ACC112 (cell line): Measurements from ENCODE around the gene PITX2.

ENCODE experiments used
- H2AFZ ChIP-seq: fragments of 200-600 bp; sonication (generic); one replicate; pipeline ENCODE4 v1.6.0; 2017; ENCODE audit warnings: antibody characterized with exemption, low read length; ENCODE audit not compliant: unreplicated experiment
- H3K27ac ChIP-seq: fragments of 200-600 bp; sonication (generic); 2 replicates; pipeline ENCODE4 v1.5.1; 2014; ENCODE audit warnings: low read depth, mild to moderate bottlenecking, antibody characterized with exemption, low read length, moderate library complexity
- H3K27me3 ChIP-seq: fragments of 200-600 bp; sonication (generic); 2 replicates; pipeline ENCODE4 v1.6.1; 2014; ENCODE audit warnings: mild to moderate bottlenecking, antibody characterized with exemption, low read length, moderate library complexity, mixed read lengths; ENCODE audit not compliant: insufficient read depth
- H3K36me3 ChIP-seq: fragments of 200-600 bp; sonication (generic); 2 replicates; pipeline ENCODE4 v1.6.1; 2016; ENCODE audit warnings: mild to moderate bottlenecking, antibody characterized with exemption, low read length, moderate library complexity, mixed read lengths; ENCODE audit not compliant: insufficient read depth
- H3K4me1 ChIP-seq: fragments of 200-600 bp; sonication (generic); one replicate; pipeline ENCODE4 v1.6.1; 2016; ENCODE audit warnings: low read length, mixed read lengths; ENCODE audit not compliant: insufficient read depth, unreplicated experiment, control insufficient read depth
- H3K4me3 ChIP-seq: fragments of 200-600 bp; sonication (generic); 2 replicates; pipeline ENCODE4 v1.5.1; 2014; ENCODE audit warnings: mild to moderate bottlenecking, low read depth, low read length
- H3K79me2 ChIP-seq: fragments of 200-600 bp; sonication (generic); one replicate; pipeline ENCODE4 v1.6.0; 2016; ENCODE audit warnings: low read length; ENCODE audit not compliant: control insufficient read depth, unreplicated experiment, insufficient read depth

The PITX2 gene

DNA sequence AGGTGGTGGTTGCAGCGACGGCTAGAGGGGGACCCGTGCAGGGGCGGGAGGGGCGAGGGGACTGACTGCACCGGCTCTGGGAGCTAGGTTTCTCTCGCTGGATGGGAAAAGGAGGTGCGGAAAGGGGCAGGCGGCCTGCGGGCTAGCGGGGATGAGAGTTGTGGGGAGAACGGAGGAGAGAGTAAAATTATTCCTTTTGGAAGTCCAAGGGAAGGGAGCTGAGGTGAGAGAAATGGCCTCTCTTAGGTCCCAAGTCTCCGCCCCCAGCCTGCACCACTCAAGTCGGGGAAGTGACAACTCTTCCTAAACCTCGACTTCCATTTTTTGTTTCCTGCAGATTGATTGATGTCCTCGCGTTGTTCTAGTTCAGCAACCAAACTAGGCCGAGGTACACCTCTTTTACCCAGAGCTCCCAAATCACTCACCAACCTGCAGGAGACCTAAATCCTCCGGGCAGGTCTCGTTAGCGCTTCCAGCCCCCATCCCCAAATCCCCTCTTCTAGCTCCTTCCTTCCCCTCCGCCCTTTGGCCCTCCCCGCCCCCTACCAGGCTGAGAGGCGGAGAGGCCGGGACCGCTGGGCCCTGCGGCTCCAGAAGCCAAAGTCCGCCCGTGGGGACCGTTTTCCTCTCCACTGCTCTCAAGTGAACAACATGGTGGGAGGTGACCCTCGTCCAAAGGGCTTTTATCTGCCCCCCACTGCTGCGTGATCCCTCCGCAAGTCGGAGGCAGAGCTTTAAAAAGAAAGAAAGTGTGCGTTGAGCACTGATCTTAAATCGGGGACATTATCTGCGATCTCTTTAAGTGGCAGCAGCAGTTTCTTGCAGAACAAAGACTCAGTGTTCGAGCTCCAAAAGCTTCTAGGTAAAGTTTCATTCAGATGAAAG lies 7.3 kb downstream of the PITX2 start:
- H3K27ac ChIP-seq, result no peak overlapping the region
- no peak overlapping the region for H3K4me3 ChIP-seq
- peaks cover 100% of the 10 kb centered on the region for H3K27me3 ChIP-seq
- no peaks in the 10 kb centered on the region for H3K36me3 ChIP-seq
- no peaks in the 10 kb centered on the region for H3K4me1 ChIP-seq
- H3K79me2 ChIP-seq, result no peaks in the 10 kb centered on the region
- no peak overlapping the region for H2AFZ ChIP-seq

DNA sequence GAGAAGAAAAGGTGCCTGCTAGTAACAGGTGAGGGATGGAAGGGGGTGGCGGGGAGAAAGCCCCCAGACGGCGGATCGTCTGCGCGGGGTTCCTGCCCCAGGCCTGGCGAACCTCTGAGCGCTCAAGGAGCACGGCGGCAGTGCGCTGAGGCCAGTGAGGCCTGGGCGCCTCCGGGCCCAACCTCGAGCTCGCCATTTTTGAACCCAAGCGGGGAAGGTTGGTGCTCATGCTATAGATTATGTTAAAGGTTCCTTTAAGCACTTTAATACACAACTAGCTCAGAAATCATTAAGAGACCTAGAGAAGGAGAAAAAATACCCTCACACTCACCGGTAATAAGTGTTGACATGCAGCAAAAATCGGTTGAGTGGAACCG lies 7.9 kb downstream of the PITX2 start:
- Histone ChIP-seq H3K27me3 (peaks cover 99% of the 10 kb centered on the region), H3K79me2 (no peaks in the 10 kb centered on the region), H3K4me3 (no peak overlapping the region), H2AFZ (no peak overlapping the region), H3K27ac (no peak overlapping the region), H3K36me3 (no peaks in the 10 kb centered on the region), H3K4me1 (no peaks in the 10 kb centered on the region)

DNA sequence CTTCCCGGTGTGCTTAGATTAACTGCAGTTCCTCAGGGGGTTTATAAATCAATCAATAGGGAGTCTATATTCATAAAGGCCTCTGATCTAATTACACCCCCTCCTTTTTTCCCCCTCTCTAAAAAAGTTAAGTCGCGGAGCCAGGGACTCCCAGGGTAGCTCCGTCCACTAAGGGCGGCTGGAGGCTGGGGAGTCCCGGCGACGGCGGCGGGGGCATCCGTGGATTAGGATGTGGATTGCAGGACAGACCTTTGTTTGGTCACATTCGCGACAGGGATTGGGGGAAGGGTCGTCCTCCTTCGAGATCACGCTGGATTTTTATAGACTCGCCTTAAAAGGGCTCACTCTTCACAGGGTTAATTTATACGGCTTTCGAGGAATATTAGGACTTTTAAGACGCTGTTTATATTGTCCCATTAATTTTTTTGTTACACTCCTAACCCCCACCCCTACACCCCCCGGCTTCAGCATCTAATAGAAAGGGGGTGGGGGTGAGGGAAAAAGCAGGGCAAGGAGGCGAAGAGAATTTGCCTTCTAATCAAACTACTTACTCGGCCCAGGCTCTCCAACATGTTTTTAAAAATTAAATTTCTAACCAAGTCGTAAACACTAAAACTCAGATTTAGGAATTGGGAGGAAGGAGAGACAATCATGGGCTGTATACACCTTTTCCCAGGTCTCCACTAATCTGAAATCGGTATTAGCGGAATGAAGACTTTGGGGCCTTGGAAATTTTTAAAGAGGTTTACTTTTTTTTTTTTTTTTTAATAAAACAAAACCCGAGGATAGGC lies 8.5 kb downstream of the PITX2 start:
- Histone ChIP-seq H3K4me3 (no peak overlapping the region), H3K4me1 (no peaks in the 10 kb centered on the region), H3K79me2 (no peaks in the 10 kb centered on the region), H3K27ac (no peak overlapping the region), H2AFZ (no peak overlapping the region), H3K36me3 (no peaks in the 10 kb centered on the region), H3K27me3 (peaks cover 99% of the 10 kb centered on the region)

GRCh38 chr4:110613745-110614144 lies 9.1 kb downstream of the PITX2 start:
- Histone ChIP-seq H2AFZ (no peak overlapping the region), H3K27me3 (peaks cover 99% of the 10 kb centered on the region)

GRCh38 chr4:110612631-110613269 lies 10.1 kb downstream of the PITX2 start:
- Histone ChIP-seq H3K79me2 (no peaks in the 10 kb centered on the region), H3K4me3 (no peak overlapping the region), H3K36me3 (no peaks in the 10 kb centered on the region), H2AFZ (no peak overlapping the region), H3K27ac (no peak overlapping the region), H3K4me1 (no peaks in the 10 kb centered on the region), H3K27me3 (peaks cover 99% of the 10 kb centered on the region)

More at GRCh38 chr4:110613745-110614144, 9.1 kb downstream of the PITX2 start:
- no peak overlapping the region for H3K27ac ChIP-seq
- H3K4me1 ChIP-seq, result no peaks in the 10 kb centered on the region
- H3K79me2 ChIP-seq, result no peaks in the 10 kb centered on the region
- no peak overlapping the region for H3K4me3 ChIP-seq
- no peaks in the 10 kb centered on the region for H3K36me3 ChIP-seq

DNA sequence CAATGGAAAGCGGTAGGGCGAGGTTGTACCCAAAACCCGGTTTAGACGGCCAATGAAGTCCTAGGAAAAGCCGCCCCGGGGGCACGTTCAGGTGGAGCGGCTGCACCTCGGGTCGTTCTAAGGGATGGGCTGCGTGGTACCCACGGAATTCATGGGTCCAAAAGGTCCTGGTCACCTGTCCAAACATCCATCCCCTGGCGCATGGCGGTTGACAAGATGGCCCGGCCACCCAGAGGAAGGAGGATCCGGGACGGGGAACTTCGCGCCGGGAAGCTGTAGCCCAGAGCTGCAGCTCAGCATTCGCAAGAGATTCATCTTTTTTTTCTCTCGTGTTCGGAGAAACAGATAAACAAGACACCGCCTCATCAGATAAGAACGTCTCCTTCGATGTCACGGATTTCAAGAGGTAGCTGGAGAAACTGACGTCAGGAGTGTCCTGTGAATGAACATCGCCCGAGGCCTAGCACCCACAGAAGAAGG lies 10.9 kb downstream of the PITX2 start:
- no peaks in the 10 kb centered on the region for H3K4me1 ChIP-seq
- H2AFZ ChIP-seq, result no peak overlapping the region
- H3K79me2 ChIP-seq, result no peaks in the 10 kb centered on the region
- no peaks in the 10 kb centered on the region for H3K36me3 ChIP-seq
- H3K27ac ChIP-seq, result no peak overlapping the region
- peak overlapping the region; percentile 20; the same call in 1 of the 2 replicates for H3K4me3 ChIP-seq
- peaks cover 93% of the 10 kb centered on the region for H3K27me3 ChIP-seq

DNA sequence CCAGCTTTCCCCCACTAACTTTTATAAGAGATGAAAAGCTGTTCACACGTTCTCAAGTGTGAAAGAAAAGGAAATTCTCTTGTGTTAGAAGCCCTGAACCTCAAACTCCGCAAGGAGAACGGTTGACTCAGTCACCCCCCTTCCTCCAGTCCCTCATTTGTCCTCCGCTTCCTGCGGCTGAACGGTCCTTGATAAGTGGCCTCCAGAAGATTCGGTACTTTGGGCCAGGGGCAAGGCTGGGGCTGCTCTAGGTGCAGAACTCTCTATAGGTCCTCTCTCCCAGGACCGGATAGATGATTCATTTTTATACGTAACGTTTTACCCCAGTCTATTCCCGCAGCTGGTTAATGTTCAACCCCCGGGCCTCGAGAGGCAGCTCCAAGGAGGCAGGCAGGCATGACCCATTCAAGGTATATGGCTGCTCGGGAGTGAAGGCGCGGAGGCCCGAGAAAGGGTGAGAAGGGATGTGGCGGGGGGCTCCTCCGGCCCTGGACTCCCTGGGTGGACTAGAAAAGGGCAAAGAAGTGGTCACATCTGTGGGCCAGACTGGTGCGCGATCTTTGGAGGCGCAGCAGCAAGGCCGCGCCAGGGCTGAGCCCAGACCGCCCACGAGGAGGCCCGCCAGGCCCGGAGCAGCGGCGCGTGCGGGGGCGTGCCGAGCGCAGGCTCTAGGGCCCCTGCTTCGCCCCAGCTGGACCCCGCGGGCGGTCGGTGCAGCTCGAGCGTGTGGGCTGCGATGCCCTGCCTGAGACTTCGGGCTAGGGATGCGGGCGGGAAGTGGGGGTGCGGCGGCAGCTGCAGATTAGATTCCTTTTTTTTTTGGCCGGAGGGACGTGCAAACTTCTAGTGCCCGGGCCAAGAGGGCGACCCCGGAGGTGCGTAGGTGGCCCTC lies 11.7 kb downstream of the PITX2 start:
- H3K27ac ChIP-seq, result no peak overlapping the region
- no peaks in the 10 kb centered on the region for H3K4me1 ChIP-seq
- H3K36me3 ChIP-seq, result no peaks in the 10 kb centered on the region
- H3K27me3 ChIP-seq, result peaks cover 85% of the 10 kb centered on the region
- H2AFZ ChIP-seq, result no peak overlapping the region
- H3K4me3 ChIP-seq, result peak overlapping the region; percentile 20; the same call in 1 of the 2 replicates
- no peaks in the 10 kb centered on the region for H3K79me2 ChIP-seq

- H3K4me3 ChIP-seq, result no peak overlapping the region
- H3K27ac ChIP-seq, result no peak overlapping the region
- H3K27me3 ChIP-seq, result peaks cover 78% of the 10 kb centered on the region
- H2AFZ ChIP-seq, result no peak overlapping the region
- H3K79me2 ChIP-seq, result no peaks in the 10 kb centered on the region
- no peaks in the 10 kb centered on the region for H3K4me1 ChIP-seq
- H3K36me3 ChIP-seq, result no peaks in the 10 kb centered on the region
Observed at GRCh38 chr4:110610620-110610939, 12.3 kb downstream of the PITX2 start.

- H3K27me3 ChIP-seq, result peaks cover 68% of the 10 kb centered on the region
- H3K79me2 ChIP-seq, result no peaks in the 10 kb centered on the region
- no peak overlapping the region for H2AFZ ChIP-seq
- H3K27ac ChIP-seq, result no peak overlapping the region
- H3K4me3 ChIP-seq, result no peak overlapping the region
- no peaks in the 10 kb centered on the region for H3K4me1 ChIP-seq
- no peaks in the 10 kb centered on the region for H3K36me3 ChIP-seq
Observed at GRCh38 chr4:110609044-110609750, 13.7 kb downstream of the PITX2 start.
